K562 (cell line): ENCODE measurements around the gene SHBG. TPM values are rescaled to one million over a fixed set of nuclear protein-coding genes. Genes with fewer than 3 reads are reported as not detected.
"Not testable (repeated sequence)": the region's sequence is repeated elsewhere in the genome, so short reads cannot be mapped to it uniquely, and the experiment has no call there.

ENCODE experiments used
- ATAC-seq: fragments of 200-7000 bp; cut with Tn5 transposase; 3 replicates; pipeline ENCODE4 v1.9.1; 2020; ENCODE audit warnings: moderate library complexity
- BruUV-seq: library from RNA; stranded (reverse); fragments of 400-500 nt; replicated peaks from 2 replicates; lab custom pipeline; 2021; lab: Mats Ljungman, UMichigan
- CTCF ChIA-PET: fragments of 300-600 bp; formaldehyde crosslinking; extraction: SDS; loops from one replicate; lab custom pipeline; 2021; ENCODE audit warnings: low intra/inter-chr PET ratio; lab: Yijun Ruan, JAX
- POLR2A ChIA-PET: fragments of 300-600, 350-650 bp; sonication (Branson Sonifier 250); formaldehyde crosslinking; extraction: SDS; loops from one replicate; lab custom pipeline; 2021; ENCODE audit warnings: antibody characterized with exemption, inconsistent platforms; lab: Yijun Ruan, JAX
- DNase-seq, 4 experiments: peaks; one replicate each; pipeline versions ENCODE4 v3.0.0 to v3.0.0-alpha.2; 2011 to 2018; ENCODE audit warnings: low spot score in 3 of 4, mixed read lengths in 3 of 4; ENCODE audit errors: extremely low read depth in 1 of 4
- FAIRE-seq: peaks from 2 replicates; lab custom pipeline; 2011; peaks lifted over from hg19 to GRCh38; lab: Jason Lieb, UNC
- H2AFZ ChIP-seq: 2 replicates; pipeline ENCODE4 v1.6.0; 2011; ENCODE audit warnings: low read depth, low read length, control low read depth, inconsistent platforms
- H3K27ac ChIP-seq: fragments of 200-600 bp; 3 replicates; pipeline ENCODE4 v1.8.0; 2011; ENCODE audit warnings: low read depth, mild to moderate bottlenecking, control low read depth, inconsistent platforms, low read length, moderate library complexity, mixed read lengths; ENCODE audit errors: extremely low read depth
- H3K27me3 ChIP-seq, 2 experiments: fragments of 300-600 bp in 1 of 2; 2 replicates in 1 of 2; 3 replicates in 1 of 2; pipeline versions ENCODE4 v1.6.0 to v1.8.0; 2011; ENCODE audit warnings: inconsistent platforms in 2 of 2, low read length in 2 of 2, mild to moderate bottlenecking in 1 of 2, mixed read lengths in 1 of 2, moderate library complexity in 1 of 2; ENCODE audit not compliant: control insufficient read depth in 2 of 2, insufficient read depth in 2 of 2
- H3K36me3 ChIP-seq: fragments of 300-600 bp; 3 replicates; pipeline ENCODE4 v1.8.0; 2011; ENCODE audit warnings: mild to moderate bottlenecking, low read length, inconsistent platforms; ENCODE audit not compliant: control insufficient read depth, insufficient read depth
- H3K4me1 ChIP-seq, 2 experiments: fragments of 200-600 bp in 1 of 2; replicated peaks in 1 of 2; 2 replicates in 1 of 2; 3 replicates in 1 of 2; pipeline versions ENCODE4 v1.5.1 to v1.8.0; 2011; ENCODE audit warnings: inconsistent platforms in 2 of 2, low read length in 2 of 2, mild to moderate bottlenecking in 1 of 2, mixed read lengths in 1 of 2, moderate library complexity in 1 of 2; ENCODE audit not compliant: control insufficient read depth in 2 of 2, insufficient read depth in 2 of 2
- H3K4me2 ChIP-seq: 2 replicates; pipeline ENCODE4 v1.6.1; 2011; ENCODE audit warnings: low read length, control low read depth, inconsistent platforms, mixed read lengths; ENCODE audit not compliant: insufficient read depth
- H3K4me3 ChIP-seq: fragments of 200-600 bp; sonication (generic), shearing (Covaris generic); 2 replicates; pipeline ENCODE4 v1.5.1; 2016; ENCODE audit warnings: control low read depth, inconsistent platforms
- H3K79me2 ChIP-seq: fragments of 200-600 bp; 3 replicates; pipeline ENCODE4 v1.8.0; 2011; ENCODE audit warnings: low read length, inconsistent platforms; ENCODE audit not compliant: control insufficient read depth, insufficient read depth
- H3K9ac ChIP-seq, 2 experiments: 2 replicates each; pipeline versions ENCODE4 v1.6.0 to v1.6.1; 2011; ENCODE audit warnings: low read depth in 2 of 2, low read length in 2 of 2, control low read depth in 1 of 2, inconsistent platforms in 1 of 2, mild to moderate bottlenecking in 1 of 2, mixed read lengths in 1 of 2; ENCODE audit not compliant: insufficient read depth in 1 of 2
- H3K9me1 ChIP-seq: one replicate; pipeline ENCODE4 v1.6.0; 2011; ENCODE audit warnings: inconsistent platforms, mild to moderate bottlenecking, low read length, moderate library complexity; ENCODE audit not compliant: control insufficient read depth, insufficient read depth
- H3K9me3 ChIP-seq: replicated peaks from 2 replicates; pipeline ENCODE4 v1.5.1; 2011; ENCODE audit warnings: low read depth, low read length, inconsistent platforms; ENCODE audit not compliant: control insufficient read depth, insufficient read depth
- H4K20me1 ChIP-seq: replicated peaks from 2 replicates; pipeline ENCODE4 v1.6.1; 2011; ENCODE audit warnings: low read length, inconsistent platforms, mixed read lengths; ENCODE audit not compliant: control insufficient read depth, insufficient read depth
- ASH1L ChIP-seq: fragments of 450-650 bp; IDR thresholded peaks from 2 replicates; pipeline ENCODE4 v1.6.1; 2018; ENCODE audit warnings: borderline replicate concordance, mild to moderate bottlenecking, low read depth; ENCODE audit not compliant: partially characterized antibody
- C11orf30 ChIP-seq: fragments of 450-650 bp; IDR thresholded peaks from 2 replicates; pipeline ENCODE4 v1.6.1; 2016; ENCODE audit warnings: low read depth, mild to moderate bottlenecking
- CC2D1A ChIP-seq: fragments of 450-650 bp; IDR thresholded peaks from 2 replicates; pipeline ENCODE4 v1.6.1; 2017; ENCODE audit warnings: mild to moderate bottlenecking
- MAFG ChIP-seq: fragments of 450-650 bp; conservative IDR thresholded peaks from 2 replicates; pipeline ENCODE4 v1.6.1; 2016; ENCODE audit warnings: missing genetic modification characterization, missing compliant biosample characterization
- NFYB ChIP-seq: IDR thresholded peaks from 2 replicates; pipeline ENCODE4 v1.6.1; 2011; ENCODE audit warnings: mild to moderate bottlenecking, moderate library complexity; ENCODE audit not compliant: insufficient read length; ENCODE audit errors: extremely low read depth
- POLR2A ChIP-seq: fragments of 450-650 bp; conservative IDR thresholded peaks from 2 replicates; pipeline ENCODE4 v1.6.1; 2016
- POLR2B ChIP-seq: fragments of 450-650 bp; IDR thresholded peaks from 2 replicates; pipeline ENCODE4 v1.6.1; 2018; ENCODE audit warnings: low read depth; ENCODE audit not compliant: partially characterized antibody
- RBM25 ChIP-seq: fragments of 200-400 bp; formaldehyde crosslinking; IDR thresholded peaks from 2 replicates; pipeline ENCODE4 v1.6.1; 2018; ENCODE audit warnings: low read length, low read depth, moderate library complexity; ENCODE audit not compliant: severe bottlenecking
- SUPT5H ChIP-seq: fragments of 450-650 bp; IDR thresholded peaks from 2 replicates; pipeline ENCODE4 v1.6.1; 2016
- ZNF316 ChIP-seq: fragments of 450-650 bp; IDR thresholded peaks from 2 replicates; pipeline ENCODE4 v1.6.1; 2016
- WGBS: fragments of 100-300 bp; shearing (Covaris generic); methylation state at CpG from one replicate; pipeline ENCODE4 v1.1.6; 2016; ENCODE audit warnings: low coverage, mixed read lengths; ENCODE audit not compliant: insufficient coverage; ENCODE audit errors: missing lambda C conversion rate; 5-methylcytosine and 5-hydroxymethylcytosine counted together
- in situ Hi-C: fragments of 300-500 bp; cut with MboI; formaldehyde crosslinking; loops from 4 replicates; pipeline ENCODE4 v1.15.0; 2018; ENCODE audit warnings: inconsistent platforms, mixed read lengths
- intact Hi-C: fragments of 100-400 bp; cut with micrococcal nuclease; formaldehyde crosslinking; loops from 2 replicates; pipeline ENCODE4 v1.14.2; 2022
- polyA plus RNA-seq, 8 experiments: library from polyadenylated mRNA; depleted of rRNA in 4 of 8; stranded (reverse) in 5 of 8; unstranded in 3 of 8; fragments of >200 nt; fragmentation: Nextera tagmentation in 2 of 8; fragmentation: Illumina TruSeq in 1 of 8; extraction: Ambion mirVana in 2 of 8; extraction: Trizol in 1 of 8; gene quantifications; 2 replicates each; pipeline versions ENCODE4 v1.2.1 to v1.2.3, GENCODE V29; 2011 to 2014; ENCODE audit warnings: inconsistent platforms in 1 of 8, missing spikeins in 1 of 8
- total RNA-seq, 7 experiments: library from RNA; depleted of rRNA in 6 of 7; stranded (reverse); fragments of >200 nt in 6 of 7; fragmentation: Illumina TruSeq in 2 of 7; extraction: Trizol in 2 of 7; gene quantifications; 2 replicates each; pipeline versions ENCODE4 v1.2.1 to v1.2.3, GENCODE V29; 2011 to 2021; ENCODE audit warnings: low replicate concordance in 1 of 7
- TF ChIP-seq, protein P1 (sequence below): fragments of 450-650 bp; IDR thresholded peaks from 2 replicates; pipeline ENCODE4 v1.6.1; 2016

SHBG gene
- total and polyA plus RNA-seq, 9 of the 15 experiments (the other 6 are each of a cell fraction or from before 2014, with no cell fraction given): not detected

GRCh38 chr17:7641635-7642034 lies 11.7 kb downstream of the SHBG start:
- H3K4me3 ChIP-seq, H3K9me1 ChIP-seq, intact Hi-C loops, H4K20me1 ChIP-seq, H3K36me3 ChIP-seq, in situ Hi-C loops, BruUV-seq, H3K9me3 ChIP-seq, H3K27ac ChIP-seq, CTCF ChIA-PET, H3K79me2 ChIP-seq, H3K27me3 ChIP-seq: not testable (repeated sequence)
- peak overlapping the region; percentile 74 for H2AFZ ChIP-seq
- ATAC-seq (peak; percentile 55; the same call in 1 of the 3 replicates), FAIRE-seq (peak; percentile 55), DNase-seq (peak in 1 of 4 experiments; percentile 32)
- 32% methylated on average over 5 of the region's 7 CpGs for WGBS
- TF ChIP-seq POLR2A: peak; percentile 63
- peak; percentile 47 for TF ChIP-seq POLR2B
- peak; percentile 81 for TF ChIP-seq MAFG (tag)
- TF ChIP-seq C11orf30: peak; percentile 93
- peak; percentile 48 for TF ChIP-seq ASH1L
- peak; percentile 12 for TF ChIP-seq RBM25
- 0 out of 2 replicates have a peak, but pooled peaks have one; percentile 16 for TF ChIP-seq CC2D1A
- peak; percentile 96 for TF ChIP-seq ZNF316
- peak; percentile 52 for TF ChIP-seq NFYB
- TF ChIP-seq, protein P1, sequence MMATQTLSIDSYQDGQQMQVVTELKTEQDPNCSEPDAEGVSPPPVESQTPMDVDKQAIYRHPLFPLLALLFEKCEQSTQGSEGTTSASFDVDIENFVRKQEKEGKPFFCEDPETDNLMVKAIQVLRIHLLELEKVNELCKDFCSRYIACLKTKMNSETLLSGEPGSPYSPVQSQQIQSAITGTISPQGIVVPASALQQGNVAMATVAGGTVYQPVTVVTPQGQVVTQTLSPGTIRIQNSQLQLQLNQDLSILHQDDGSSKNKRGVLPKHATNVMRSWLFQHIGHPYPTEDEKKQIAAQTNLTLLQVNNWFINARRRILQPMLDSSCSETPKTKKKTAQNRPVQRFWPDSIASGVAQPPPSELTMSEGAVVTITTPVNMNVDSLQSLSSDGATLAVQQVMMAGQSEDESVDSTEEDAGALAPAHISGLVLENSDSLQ: peak; percentile 43; the same call in 1 of the 2 replicates
- TF ChIP-seq SUPT5H: peak; percentile 50; the same call in 1 of the 2 replicates
- POLR2A ChIA-PET: interaction anchor here (0.6 to 2.3 kb wide), 11 partner anchors 9 to 128 kb away, joined by 3 to 16 read pairs (median 4); partner anchors contain the start of genes ATP1B2, MPDU1, SAT2 and TP53
- peak overlapping the region; percentile 64 for H3K4me2 ChIP-seq
- H3K4me1 ChIP-seq: peaks cover 2 to 11% of the 10 kb centered on the region in 2 experiments; a peak in 3 of 5 replicates
- H3K9ac ChIP-seq: peak overlapping the region; percentile 26 to 50; a peak in 3 of 4 replicates
